Measurements from ENCODE around the gene GABBR2. TPM values are rescaled to one million over a fixed set of nuclear protein-coding genes. Genes with fewer than 3 reads are reported as not detected.

The GABBR2 gene
- total and polyA plus RNA-seq, 2 experiments from 2014 or later, result 0.89 to 1.3 TPM

GRCh38 chr9:98502976-98503325 lies 205.8 kb downstream of the GABBR2 start:
- H3K27ac ChIP-seq (ENCODE audit: low read depth), result no peak overlapping the region
- H3K4me3 Mint-ChIP-seq, result peak overlapping the region; percentile 2; the same call in 1 of the 3 replicates
- H3K36me3 Mint-ChIP-seq (ENCODE audit: low read depth), result peaks cover 10% of the 10 kb centered on the region
- peaks cover 36% of the 10 kb centered on the region for H3K4me1 Mint-ChIP-seq
- TF ChIP-seq CREB1 (CRISPR knock-in tag; IDR thresholded peaks at IDR 0.05; ENCODE audit: low read depth) (no peak), ZNF331 (CRISPR knock-in tag; IDR thresholded peaks at IDR 0.05; ENCODE audit: low read depth) (no peak), EZH2phosphoT487 (IDR thresholded peaks at IDR 0.05; ENCODE audit: unreplicated experiment) (no peak), REST (IDR thresholded peaks at IDR 0.05; ENCODE audit: unreplicated experiment) (no peak), ZNF114 (CRISPR knock-in tag; IDR thresholded peaks at IDR 0.05) (no peak), ETS1 (IDR thresholded peaks at IDR 0.05) (no peak), CTCF (conservative IDR thresholded peaks at IDR 0.05; ENCODE audit: low read depth in 2 of 2) (no peak), NANOG (IDR thresholded peaks at IDR 0.05; ENCODE audit: borderline replicate concordance) (no peak), STAT1 (IDR thresholded peaks at IDR 0.05; ENCODE audit: unreplicated experiment) (no peak), POLR2AphosphoS5 (IDR thresholded peaks at IDR 0.05; ENCODE audit: low read depth) (no peak)
- H3K9me3 Mint-ChIP-seq, result peaks cover 19% of the 10 kb centered on the region
- no peaks in the 10 kb centered on the region for H4K20me1 ChIP-seq (replicated peaks; ENCODE audit: insufficient read depth)
- H3K9me2 ChIP-seq (ENCODE audit: insufficient read depth), result 0 out of 2 replicates have a peak, but pooled peaks cover 3% of the 10 kb centered on the region
- H3K36me3 ChIP-seq (ENCODE audit: insufficient read depth), result no peaks in the 10 kb centered on the region; the same call in 1 of the 2 replicates
- no peaks in the 10 kb centered on the region for H3K27me3 ChIP-seq (ENCODE audit: insufficient read depth)
- H3K27ac Mint-ChIP-seq, result no peak overlapping the region; the same call in 1 of the 2 replicates
- no peaks in the 10 kb centered on the region for H3F3A ChIP-seq (replicated peaks; ENCODE audit: low read depth)
- peaks cover 2% of the 10 kb centered on the region for H3K27me3 Mint-ChIP-seq (ENCODE audit: insufficient read depth, low read depth, poor library complexity)
- DNase-seq (ENCODE audit: low spot score) (peak; percentile 37), ATAC-seq (peak; percentile 56)
- H3K4me3 ChIP-seq, result no peak overlapping the region
- H2AFZ ChIP-seq, result no peak overlapping the region; the same call in 1 of the 2 replicates
- no peaks in the 10 kb centered on the region for H3K79me2 ChIP-seq (replicated peaks; ENCODE audit: insufficient read depth)
- peak overlapping the region; percentile 20; the same call in 1 of the 2 replicates for H3K4me2 ChIP-seq
- peaks cover 28% of the 10 kb centered on the region for H3K4me1 ChIP-seq (ENCODE audit: insufficient read depth)

Data from GM23338 (cell line).